ENCODE results near the gene ZBTB7C.

ZBTB7C gene

DNA sequence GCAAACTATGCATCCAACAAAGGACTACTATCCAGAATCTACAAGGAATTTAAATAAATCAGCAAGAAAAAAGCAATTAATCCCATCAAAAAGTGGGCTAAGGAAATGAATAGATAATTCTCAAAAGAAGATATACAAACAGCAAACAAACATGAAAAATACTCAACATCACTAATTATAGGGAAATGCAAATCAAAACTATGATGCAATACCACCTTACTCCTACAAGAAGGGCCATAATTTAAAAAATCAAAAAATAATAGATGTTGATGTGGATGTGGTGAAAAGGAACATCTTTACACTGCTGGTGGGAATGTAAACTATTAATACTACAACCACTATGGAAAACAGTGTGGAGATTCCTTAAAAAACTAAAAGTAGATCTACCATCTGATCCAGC is 164.7 kb downstream of the ZBTB7C start:
- DNase-seq = no peak

DNA sequence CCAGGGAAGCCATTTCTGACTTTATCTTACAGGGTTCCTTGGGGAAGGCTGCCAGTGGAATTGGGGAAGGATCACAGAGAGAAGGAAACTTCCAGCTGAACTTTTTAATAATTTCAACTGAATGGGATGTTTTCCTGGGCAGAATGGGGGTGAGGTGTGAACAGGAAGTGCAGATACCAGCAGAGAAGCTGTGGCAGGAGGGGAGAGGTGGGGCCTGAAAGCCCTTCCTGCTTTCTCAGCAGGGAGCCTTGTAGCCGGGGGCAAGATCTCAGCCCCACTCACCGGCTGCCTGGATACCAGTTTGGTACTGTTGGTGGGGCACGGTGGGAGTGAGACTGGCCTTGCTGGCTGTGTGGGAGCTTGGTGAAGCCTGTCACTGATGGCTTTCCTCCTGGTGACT is 170.5 kb downstream of the ZBTB7C start:
- no peak for DNase-seq

DNA sequence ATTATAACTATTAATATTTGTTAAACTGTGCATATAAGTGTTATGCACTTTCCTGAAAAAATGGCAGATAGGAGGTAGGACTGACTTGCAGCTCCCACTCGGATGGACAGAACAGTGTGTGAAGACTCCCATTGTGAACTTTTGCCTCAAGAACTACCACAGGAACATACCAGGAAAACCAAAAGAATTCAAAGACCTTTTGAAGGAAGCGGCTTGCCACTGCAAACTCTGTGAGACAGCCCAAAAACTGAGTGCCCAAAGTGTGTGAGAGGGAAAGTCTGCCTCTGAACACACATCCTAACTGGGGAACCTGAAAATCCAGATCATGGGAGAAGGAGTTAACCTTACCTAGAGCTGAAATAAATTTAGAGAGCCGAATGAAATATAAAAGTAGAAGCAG is 171.0 kb downstream of the ZBTB7C start:
- DNase-seq = no peak

DNA sequence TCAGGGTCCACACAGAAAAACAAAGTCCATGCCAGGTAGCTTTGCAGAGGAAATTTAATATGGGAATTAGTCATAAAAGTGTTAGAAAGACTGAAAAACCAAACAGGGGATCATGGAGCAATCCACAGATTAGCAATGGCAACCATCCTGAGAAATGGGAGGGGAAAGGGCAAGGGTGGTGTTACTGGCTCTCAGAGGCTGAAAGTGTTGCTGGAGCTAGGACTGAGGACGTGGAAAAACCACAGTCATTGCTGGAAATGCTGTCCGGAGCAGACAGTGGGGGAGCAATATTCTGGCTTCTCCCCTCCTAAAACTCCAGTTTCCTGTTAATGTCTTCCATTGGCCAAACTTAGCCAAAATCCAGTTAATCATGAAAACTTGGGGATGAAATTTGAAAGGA is 172.4 kb downstream of the ZBTB7C start:
- no peak for DNase-seq

DNA sequence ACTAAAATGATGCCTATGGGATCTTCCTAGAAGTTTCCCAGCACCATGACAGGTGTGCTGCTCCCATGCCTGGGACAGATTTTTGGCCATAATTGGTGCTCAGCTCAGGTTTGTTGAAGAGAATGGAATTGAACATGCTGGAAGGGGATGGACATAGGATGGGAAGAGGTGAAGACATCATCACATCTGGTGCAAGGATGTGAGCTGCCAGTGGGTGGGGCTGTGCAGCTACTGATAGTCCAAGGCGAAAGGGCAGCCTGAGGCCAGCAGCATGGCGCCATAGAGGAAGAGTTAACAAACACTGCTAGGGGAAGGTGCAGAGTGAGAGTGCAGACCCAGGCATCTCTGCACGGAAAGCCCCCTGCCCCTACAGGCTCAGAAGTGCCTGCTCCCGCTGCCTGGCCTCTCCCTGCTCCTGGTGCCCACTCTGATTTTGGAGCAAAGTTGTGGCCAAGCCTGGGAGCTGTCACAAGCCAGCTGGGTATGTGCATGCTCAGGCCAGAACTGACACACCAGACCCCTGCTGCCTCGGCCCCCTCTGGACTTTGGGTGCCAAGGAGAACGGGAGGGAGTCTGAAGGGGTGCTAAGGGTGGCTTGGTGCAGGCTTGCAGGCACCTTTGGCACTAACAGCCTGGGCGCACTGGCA is 178.6 kb downstream of the ZBTB7C start:
- DNase-seq = no peak

DNA sequence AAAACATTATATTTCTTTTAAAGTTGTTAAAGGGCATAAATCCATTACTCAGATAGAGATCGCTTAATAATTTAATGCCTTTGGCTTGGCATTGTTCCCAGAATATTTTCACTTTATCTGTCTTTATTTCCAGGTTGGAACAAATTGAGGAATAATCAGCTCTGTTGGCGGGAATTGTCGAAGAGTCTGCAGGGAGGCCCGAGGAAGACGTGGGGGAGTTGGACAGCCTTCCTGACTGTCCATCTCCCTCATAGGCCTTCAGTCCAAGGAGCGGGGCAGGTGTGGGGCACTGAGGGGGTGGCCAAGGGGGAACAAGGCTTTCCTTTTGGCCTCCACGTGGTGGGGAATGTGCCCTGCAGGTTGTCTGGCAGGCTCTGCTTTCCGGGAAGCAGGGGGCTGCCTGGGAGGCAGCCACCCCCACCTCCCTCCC is 179.6 kb downstream of the ZBTB7C start:
- DNase-seq = no peak

DNA sequence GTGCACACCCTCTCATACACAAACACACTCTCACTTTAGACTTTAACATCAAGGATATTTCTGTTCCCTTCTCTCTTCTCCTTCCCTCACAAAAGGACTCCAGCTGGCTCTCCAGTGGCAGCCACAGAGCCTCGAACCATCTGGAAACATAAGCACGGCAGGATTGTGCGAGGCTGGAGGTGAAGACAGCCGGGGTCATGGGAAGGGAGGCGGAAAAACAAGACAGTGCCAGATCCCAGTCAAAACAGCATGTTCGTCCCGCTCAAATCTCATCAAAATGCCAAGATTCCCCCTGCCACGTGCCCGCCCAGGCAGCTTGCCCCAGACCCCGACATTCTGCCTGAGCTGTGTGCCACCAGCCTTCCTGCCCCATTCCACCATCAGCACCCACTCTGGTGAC is 180.3 kb downstream of the ZBTB7C start:
- no peak for DNase-seq

DNA sequence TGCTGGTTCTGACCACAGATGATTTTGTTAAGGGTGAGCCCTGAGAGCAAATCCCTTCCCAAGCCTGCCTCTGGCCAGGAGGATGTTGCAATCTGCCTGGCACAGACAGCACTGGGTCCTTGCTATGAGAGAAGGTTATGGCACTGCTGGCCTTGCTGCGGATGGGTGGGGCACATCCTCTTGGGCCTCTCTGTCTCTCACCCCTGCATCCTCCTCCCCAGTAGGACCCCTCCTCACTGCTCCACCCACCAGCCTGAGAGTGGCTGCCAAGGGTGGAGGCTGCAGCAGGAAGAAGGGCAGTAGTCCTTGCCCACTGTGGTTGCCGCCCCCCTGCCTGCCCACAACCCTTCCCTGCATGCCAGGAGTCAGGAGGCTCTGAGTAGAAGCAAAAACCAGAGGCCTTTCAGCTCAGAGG is 180.9 kb downstream of the ZBTB7C start:
- no peak for DNase-seq

DNA sequence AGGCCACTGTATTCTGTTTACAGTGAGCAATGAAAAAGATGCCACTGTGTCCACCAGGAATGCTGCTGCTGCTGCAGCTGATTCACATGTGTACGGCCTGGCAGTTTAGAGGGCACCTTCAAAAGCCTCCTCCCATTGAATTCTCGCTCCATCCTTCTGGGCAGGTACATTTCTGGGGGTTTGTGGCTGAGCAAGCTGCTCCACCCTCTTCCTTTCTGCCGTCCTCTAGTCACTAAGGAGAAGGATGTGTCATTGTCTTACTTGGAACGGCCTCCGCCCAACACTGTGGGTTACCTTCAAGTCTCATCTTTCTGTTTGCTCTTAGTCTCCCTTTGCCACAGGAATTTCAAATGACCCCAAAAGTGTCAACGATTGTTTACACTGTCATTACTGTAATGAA is 182.0 kb downstream of the ZBTB7C start:
- DNase-seq = no peak

DNA sequence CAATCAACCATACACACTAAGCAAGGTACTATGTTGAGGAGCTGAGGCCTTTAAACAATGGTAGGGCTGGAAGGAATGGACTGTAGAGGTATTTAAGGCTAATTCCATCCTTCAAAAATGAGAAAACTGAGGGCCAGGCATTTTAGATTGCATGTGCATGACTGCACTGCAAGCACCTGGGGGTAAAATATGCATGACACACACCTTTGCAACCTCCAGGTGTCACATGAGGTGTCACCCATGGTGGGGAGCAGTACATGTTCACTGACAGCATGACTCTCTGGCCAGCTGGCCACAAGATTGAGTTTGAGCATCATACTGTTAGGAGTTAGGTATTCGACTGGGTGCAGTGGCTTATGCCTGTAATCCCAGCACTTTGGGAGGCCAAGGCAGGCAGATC is 182.8 kb downstream of the ZBTB7C start:
- no peak for DNase-seq

DNA sequence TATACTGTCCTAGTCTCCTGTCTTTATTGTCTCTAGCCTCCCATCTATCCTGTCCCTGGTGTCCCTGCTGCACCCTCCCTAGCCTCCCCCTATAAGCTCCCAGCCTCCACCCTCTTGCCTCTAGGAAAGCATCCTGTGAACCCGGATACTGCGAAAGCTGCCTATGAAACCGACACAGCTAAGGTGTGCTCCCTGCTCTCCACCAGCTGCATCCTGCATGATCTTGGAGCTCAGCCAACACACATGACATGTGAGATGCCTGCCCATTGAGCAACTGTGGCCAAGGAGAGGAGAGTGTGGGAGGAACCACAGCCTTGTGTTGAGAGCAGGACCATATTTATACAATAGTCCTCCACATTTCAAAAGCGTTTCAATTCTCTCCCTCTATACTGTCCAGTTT is 187.1 kb downstream of the ZBTB7C start:
- DNase-seq = no peak

DNA sequence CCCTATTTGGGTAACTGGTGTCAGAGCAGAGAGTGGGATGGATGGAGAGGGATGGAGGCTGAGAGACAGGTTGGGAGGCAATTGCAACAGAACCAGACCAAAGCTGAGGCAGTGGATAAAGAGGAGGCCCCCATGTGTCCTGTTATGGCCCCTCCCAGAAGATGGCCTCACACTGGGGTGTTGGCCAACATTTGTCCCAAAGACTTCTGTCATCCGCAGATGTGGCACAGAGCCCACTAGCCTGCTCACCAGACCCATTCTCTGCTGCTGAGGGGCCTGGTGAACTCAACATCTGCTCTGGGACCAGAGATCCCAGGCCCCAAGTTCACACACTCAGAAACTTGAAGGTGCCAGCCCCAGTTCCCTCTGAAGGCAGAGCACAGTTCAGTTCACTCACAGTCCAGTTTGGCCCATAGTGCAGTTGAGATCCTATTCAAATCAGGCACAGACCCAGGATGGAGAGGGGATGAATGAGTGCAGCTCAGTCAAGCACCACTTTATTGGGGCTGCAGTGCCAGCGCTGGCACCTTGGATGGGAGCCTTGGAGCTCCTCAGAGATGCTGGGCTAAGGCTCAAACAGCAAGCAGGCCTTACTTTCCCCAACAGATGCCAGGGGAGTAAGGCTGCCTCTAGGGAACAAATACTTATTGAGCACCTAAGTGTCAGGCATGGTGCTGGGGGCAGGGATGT is 189.2 kb downstream of the ZBTB7C start:
- DNase-seq = no peak

DNA sequence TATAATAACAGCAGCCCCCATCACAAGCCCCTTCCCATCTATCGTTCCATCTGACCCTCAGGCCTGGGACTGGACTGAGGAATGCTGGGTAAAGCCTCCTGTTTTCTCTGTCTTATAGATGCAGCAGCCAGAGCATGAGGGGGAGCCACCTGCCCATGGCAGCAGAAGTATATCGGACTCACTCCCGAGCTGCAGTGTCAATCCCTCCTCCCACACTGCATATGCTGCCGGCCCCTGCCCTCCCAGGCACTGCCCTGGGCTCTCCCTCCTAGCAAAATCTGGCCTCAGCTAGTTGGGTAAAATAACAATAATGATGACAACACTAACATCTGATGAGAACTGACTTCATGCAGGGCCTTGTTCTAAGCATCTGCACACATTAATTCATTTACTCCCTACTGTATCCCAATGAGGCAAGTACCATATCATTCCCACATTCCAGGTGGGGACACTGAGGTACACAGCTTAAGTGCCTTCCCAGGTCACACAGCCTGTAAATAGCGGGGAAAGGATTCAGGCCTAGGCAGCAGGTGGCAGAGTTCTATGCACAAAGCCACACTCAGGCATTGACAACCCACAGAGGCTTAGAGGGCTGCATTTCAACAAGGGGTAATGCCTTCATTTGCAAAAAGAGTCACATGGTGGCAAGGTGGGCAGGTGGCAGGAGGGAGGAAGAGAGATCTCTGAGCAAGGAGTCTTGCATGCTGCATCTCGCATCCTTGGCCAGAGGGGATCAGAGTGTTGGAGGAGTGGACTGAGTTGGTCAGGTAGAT is 190.0 kb downstream of the ZBTB7C start:
- no peak for DNase-seq

DNA sequence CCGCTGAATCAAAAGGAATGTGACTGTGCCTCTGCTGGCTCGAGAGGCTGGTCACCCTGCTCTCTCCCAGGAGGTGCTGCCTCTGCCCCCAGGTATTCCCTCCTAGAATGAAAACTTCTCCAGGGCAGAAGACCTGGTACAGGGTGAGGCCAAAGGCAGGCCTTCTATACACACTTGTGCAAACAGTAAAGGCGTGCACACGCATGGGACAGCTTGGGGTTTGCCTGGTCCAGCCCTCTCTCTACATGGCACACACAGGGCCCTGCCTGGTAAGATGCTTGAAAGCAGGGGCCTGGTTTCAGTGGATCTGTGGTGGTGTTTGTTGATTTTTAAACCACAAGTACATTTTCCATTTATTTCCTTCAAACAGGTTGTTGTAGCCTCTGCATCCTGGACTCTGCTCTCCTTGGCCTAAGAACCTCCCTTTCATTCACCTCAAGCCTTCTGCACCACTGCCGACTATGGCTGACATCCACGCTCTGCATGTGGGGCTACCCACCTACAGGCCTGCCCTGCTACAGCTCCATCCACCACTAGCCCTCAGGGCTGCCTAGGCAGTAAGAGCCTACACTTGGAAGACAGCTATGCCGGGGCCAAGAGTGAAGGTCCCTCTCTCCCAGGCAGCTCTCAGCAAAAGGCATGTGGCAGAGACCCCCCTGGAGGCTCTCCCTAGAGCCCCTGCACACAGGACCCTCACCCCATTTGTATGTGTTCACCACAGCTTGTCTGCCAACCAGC is 190.7 kb downstream of the ZBTB7C start:
- DNase-seq = no peak

DNA sequence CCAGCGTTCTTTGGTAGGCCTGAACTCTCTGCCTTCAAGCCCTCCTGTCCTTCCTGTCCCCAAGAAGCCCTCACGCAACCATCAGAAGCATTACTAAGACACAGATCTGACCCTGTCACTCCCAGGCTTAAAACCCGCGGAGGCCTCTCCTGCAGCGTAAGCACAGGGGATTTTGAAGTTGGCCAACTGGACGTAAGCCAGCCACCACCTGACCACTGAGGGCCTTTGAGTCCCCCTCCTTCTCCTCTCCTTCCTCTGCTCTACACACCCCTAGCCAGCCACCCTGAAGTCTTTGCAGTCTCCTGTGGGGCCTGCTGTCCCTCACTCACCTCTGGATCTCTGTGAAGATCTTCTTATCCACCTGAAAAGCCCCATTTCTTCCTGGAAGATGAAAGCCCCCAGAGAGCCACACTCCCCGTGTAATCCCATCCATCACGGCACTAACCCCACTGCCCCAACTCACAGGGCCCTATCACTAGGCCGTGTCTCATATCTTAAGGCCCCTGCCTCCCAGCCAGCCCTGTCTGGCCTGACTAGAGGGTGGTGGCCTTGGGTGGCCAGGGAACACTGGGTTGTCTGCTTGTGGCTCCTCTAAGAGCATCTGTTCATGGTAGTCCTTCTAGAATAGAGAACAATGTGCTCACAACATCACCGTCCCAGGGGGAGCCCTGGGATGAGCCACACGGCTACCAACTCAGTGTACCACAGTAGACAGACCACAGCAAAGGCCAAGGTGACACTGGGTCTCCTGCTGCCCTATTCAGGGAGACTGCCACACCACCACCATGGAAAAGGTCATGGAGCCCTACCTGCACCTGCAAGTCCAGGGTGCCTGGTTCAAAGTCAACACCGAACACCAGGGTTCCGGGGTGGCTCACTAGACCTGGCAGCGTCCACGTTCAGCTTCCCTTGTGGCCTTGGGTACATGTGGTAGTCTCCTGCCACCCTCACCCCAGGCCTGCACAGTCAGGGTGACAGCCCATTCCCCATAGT is 191.6 kb downstream of the ZBTB7C start:
- DNase-seq = no peak

DNA sequence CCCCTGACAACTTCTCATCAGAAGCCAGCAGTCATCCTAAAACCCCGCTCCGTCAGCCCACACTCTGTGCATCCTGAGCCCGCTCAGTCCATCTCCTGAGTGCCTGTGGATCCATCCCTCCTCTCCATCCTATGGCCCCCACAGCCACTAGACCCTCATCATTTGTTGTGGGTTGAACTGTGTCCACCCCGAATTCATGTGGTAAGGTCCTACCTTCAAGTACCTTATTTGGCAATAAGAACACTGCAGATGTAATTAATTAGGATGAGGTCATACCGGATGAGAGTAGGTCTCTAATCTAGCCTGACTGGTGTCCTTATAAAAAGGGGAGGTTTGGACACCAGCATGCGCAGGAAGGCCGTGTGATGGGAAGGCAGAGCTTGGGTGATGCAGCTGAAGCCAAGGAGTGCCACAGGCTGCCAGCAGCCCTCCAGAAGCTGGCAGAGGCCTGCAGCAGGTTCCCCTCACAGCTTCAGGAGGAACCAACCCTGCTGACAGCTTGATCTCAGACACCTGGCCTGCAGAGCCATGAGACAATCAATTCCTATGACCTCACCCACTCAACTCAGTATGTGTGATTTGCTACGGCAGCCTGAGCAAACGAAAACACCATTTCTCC is 192.4 kb downstream of the ZBTB7C start:
- no peak for DNase-seq

DNA sequence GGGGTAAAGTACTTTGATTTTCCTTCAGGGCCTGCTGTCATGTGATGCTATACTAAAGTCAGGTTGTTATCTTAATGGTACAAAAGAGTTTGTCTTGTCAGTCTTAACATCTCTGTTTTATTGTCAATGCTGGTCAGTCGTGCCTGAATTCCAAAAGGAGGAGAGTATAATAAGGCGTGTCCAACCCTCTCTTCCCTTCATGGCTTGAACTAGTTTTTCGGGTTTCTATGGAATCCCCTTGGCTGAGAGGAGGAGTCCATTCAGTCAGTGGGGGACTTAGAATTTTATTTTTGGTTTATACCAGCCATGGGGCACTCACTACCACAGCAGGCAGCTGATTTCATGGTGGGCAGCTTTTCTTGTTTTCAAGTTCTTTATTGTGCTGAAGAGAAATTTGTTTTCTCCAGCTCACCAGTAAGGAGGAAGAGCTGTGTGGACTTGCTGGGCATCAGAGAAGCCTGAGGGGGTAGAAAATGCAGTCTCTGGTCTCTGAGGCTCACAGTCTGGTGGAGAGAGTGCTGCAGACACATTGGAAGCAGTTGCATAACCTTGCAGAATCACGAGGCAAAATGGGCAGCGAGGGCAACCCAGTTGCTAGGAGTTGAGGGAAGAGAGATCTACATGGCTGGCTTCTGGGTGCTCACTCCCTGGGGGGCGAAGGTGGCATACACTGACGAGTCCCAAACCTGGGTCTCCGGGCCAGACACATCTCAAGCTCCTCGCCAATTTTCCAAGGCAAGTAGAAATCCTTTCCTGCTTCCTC is 193.1 kb downstream of the ZBTB7C start:
- DNase-seq = no peak

DNA sequence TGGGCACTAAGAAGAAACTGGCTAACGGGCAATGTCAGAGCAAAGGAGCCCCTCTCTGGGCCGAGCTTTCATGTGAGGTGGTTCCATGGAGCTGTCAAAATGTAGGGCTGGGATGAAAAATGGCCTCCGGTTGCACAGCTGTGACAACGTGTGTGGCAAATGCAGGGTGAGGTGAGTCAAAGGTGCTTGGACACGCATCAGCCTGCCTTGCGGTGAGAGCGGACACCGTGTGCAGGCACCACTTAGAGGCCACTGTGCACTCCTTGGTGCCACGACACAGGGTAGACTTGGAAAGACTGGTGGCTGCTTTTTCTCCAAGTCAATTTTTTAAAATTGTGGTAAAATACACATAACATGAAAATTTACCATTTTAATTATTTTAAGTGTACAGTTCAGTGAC is 195.4 kb downstream of the ZBTB7C start:
- no peak for DNase-seq

DNA sequence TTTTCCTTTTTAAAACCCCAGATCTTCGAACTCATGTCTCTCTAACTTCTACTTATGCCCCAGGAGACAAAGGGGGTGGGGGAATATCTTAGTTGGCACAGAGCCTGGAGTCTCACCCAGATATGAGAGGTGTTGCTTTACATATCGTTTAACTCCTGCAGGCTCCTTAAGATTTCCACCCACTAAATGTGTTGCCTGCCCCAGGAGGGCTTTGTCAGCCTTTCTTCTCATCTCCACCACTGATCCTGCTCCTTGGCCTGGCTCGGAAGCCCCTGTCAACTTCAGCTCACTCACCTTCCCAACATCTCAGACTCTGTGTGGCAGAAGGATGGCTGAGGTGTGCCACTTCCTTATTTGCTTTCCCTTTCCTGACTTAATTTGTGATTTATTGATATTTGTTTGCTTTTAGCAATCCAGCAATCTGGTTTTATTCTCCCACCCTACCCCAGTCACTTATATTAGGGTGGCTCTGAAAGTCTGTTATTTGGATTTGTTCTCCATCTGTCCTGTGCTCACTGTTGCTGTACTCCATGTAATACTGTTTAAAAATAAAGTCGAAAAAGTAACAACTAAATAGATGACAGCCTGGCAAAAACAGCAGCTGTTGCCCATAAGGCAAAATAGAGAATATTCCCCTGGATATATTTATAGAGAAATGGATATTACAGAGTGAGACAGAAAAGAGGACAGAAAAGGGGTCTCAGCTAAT is 200.6 kb downstream of the ZBTB7C start:
- no peak for DNase-seq

DNA sequence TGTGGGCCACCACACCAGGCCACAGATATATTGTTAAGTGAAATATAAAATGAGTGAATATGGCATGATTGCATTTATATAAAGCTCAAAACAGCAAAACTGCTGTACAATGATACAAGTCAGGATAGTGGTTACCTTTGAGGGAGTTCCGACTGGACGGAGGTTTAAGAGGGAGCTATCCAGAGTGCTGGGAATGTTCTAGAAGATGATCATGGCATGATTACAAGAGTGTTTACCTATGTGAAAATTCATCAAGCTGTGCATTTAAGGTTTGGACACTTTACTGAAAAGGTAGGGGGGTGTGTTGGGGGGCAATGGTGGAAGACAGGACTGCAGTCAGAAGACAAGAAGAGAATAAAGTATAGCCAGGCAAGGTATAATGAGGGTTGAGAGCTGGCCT is 201.4 kb downstream of the ZBTB7C start:
- no peak for DNase-seq

Data from cortex of kidney (tissue), 1 donor.